Measurements from ENCODE around the gene PLK3. TPM values are rescaled to one million over a fixed set of nuclear protein-coding genes. Genes with fewer than 3 reads are reported as not detected.
"Not testable (repeated sequence)": the region's sequence is repeated elsewhere in the genome, so short reads cannot be mapped to it uniquely, and the experiment has no call there.

The PLK3 gene
- polyA plus RNA-seq, 2 of the 4 experiments (the other 2 are of a cell fraction) = 11.2 to 12.6 TPM

DNA sequence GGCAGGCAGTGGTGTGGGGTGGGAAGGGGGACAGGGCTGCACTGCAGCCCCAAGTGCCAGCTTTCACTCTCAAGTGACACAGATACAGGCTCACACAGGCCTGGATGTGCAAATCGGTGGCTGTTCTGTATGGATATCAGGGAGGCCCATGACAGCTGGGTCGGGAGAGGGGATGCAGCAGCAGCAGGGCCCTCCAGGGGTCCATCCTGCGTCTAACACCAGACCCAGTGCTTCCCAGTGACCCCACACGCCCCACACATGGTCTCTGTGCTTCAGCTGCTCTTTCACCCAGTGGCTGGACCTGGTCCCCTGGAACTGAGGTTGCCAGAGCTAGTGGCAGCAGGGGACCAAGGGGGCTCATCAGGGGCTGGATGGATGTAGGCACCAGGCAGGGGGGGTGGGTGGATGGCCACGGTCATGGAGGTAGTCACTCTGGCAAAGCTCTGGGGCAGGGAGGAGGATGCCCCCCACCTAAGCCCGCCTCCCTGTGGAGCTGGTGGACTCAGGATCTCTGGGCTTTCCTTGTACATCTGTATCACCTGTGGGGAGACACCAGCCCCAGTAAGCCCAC is 22.0 kb downstream of the PLK3 start:
- 0 out of 6 replicates have a peak overlapping the region, but pooled peaks of 1 of the 2 experiments have one; percentile 13 for H3K27ac ChIP-seq
- DNase-seq (ENCODE audit: low read depth in 1 of 2, low spot score in 1 of 2) (no peak), ATAC-seq (no peak), FAIRE-seq (no peak)
- H3K4me3 ChIP-seq = no peak overlapping the region
- TF ChIP-seq GATA3 (IDR thresholded peaks at IDR 0.05; ENCODE audit: borderline replicate concordance) = no peak
- TF ChIP-seq POLR2AphosphoS2 (conservative IDR thresholded peaks at IDR 0.05; ENCODE audit: low read length) = 0 out of 2 replicates have a peak, but pooled peaks have one; percentile 41
- TF ChIP-seq, protein P1, sequence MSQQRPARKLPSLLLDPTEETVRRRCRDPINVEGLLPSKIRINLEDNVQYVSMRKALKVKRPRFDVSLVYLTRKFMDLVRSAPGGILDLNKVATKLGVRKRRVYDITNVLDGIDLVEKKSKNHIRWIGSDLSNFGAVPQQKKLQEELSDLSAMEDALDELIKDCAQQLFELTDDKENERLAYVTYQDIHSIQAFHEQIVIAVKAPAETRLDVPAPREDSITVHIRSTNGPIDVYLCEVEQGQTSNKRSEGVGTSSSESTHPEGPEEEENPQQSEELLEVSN (IDR thresholded peaks at IDR 0.05; ENCODE audit: borderline replicate concordance, low read depth) = no peak
- WGBS (ENCODE audit: missing lambda C conversion rate) = 85% methylated on average over 5 of the region's 6 CpGs
- ChIA-PET CTCF (interaction anchor here (0.7 to 4.5 kb wide), 5 partner anchors 8 to 478 kb away, joined by 3 to 23 read pairs (median 3); partner anchors contain the start of gene BTBD19), POLR2A (interaction anchor here (1.7 to 2.3 kb wide), 2 partner anchors 22 to 92 kb away, joined by 6 read pairs; partner anchors contain the start of genes PLK3 and RNU5D-1)
- peaks cover 3% of the 10 kb centered on the region; the same call in 1 of the 3 replicates for H3K4me1 ChIP-seq
- no peaks in the 10 kb centered on the region for H3K9me3 ChIP-seq
- H3K4me2 ChIP-seq = no peak overlapping the region

DNA sequence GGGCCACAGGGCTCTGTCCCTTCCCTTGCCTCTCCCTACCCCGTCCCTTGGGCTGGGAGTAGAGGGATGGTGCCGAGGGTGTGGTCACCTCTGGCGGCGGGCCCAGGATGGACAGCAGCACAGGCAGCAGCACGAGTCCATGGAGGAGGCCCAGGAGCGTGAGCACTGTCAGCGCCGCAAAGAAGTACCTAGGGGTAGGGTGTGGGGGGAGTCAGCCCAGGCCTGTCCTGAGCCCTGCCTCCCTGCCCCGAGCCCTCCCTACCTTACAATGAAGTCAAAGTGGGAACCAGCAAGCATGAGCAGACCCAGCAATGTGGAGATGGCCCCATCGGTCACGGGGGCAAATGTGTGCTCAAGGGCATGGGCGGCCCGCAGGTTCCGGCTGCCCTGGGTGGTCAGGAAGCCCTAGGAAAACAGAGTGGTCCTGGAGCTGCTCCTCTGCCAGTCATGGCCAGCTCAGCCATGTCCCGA is 22.8 kb downstream of the PLK3 start:
- TF ChIP-seq HOXB5 (CRISPR knock-in tag; IDR thresholded peaks at IDR 0.05) = no peak
- POLR2A ChIA-PET = interaction anchor here (1.0 to 2.3 kb wide), 3 partner anchors 23 to 481 kb away, joined by 3 to 6 read pairs (median 6); partner anchors contain the start of genes PLK3 and RNU5D-1
- no peak for ATAC-seq

DNA sequence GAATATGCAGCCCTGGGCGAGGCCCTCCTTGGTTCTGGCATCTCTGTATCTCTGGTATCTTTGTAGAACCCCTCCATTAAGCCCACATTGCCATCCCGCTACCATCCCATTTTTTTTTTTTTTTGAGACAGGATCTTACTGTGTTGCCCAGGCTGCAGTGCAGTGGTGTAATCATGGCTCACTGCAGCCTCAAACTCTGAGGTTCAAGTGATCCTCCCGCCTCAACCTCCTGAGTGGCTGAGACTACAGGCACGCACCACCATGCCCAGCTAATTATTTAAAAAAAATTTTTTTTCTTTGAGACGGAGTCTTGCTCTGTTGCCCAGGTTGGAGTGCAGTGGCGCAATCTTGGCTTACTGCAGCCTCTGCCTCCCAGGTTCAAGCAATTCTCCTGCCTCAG is 24.2 kb downstream of the PLK3 start:
- H3K4me3 ChIP-seq; FAIRE-seq; DNase-seq (ENCODE audit: low read depth in 1 of 2, low spot score in 1 of 2); H3K9me3 ChIP-seq; H3K4me1 ChIP-seq; POLR2A ChIA-PET; H3K27ac ChIP-seq; H3K4me2 ChIP-seq; ATAC-seq: not testable (repeated sequence)
- WGBS (ENCODE audit: missing lambda C conversion rate) = 90% methylated on average over 6 of the region's 6 CpGs
- CTCF ChIA-PET = interaction anchor here (1.5 kb wide), 1 partner anchor 31 kb away, joined by 3 read pairs; no protein-coding TSS in a partner anchor

More for the DNA sequence above, 22.8 kb downstream of the PLK3 start:
- H3K4me1 ChIP-seq = peaks cover 3% of the 10 kb centered on the region; the same call in 1 of the 3 replicates
- no peaks in the 10 kb centered on the region for H3K9me3 ChIP-seq
- H3K27ac ChIP-seq = no peak overlapping the region
- H3K4me2 ChIP-seq = no peak overlapping the region
- FAIRE-seq (no peak), DNase-seq (ENCODE audit: low read depth in 1 of 2, low spot score in 1 of 2) (no peak)
- CTCF ChIA-PET = interaction anchor here (0.7 to 1.5 kb wide), 2 partner anchors 13 to 15 kb away, joined by 3 read pairs; partner anchors contain the start of gene BTBD19
- no peak overlapping the region for H3K4me3 ChIP-seq
- WGBS (ENCODE audit: missing lambda C conversion rate) = 90% methylated on average over 15 of the region's 15 CpGs

DNA sequence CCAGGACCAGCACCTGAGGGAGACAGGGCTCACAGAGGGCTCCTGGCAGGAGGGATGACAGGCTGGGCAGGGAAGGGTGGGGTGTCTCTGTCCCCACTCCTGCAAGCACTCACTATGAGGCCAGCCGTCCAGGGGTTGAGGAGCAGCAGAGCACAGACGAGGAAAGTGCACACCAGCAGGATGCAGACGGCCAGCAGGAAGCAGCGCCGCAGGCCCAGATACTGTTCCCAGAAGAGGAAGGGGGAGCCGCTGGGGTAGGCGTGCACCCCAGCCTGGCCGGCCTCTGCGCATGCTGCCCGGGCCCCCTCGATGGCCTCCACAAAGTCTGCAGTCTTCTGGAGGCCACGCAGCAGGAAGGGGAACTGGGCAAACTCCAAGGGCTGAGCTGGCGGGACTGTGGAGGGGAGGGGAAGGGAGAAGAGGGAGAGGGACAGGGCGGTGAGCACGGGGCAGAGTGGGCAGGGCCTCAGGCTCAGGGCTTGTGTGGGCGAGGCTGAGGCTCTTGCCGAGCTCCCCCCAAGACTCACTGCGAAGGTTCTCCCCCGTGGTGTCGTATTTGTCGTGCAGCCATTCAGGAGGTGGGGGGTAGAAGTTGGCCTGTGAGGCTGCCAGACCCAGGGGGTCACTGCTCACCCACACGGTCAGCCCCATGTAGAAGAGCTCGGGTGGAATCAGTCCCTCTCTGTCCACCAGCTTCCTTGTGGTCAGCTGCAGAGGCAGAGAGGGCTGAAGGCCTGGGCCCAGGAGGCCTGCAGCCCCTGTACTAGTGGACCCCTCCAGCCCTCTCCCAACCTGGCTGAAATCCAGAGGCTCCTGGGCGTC is 26.4 kb downstream of the PLK3 start:
- Histone ChIP-seq H3K4me3 (no peak overlapping the region), H3K27ac (no peak overlapping the region), H3K4me1 (no peaks in the 10 kb centered on the region), H3K9me3 (no peaks in the 10 kb centered on the region), H3K4me2 (no peak overlapping the region)
- TF ChIP-seq, protein P2, sequence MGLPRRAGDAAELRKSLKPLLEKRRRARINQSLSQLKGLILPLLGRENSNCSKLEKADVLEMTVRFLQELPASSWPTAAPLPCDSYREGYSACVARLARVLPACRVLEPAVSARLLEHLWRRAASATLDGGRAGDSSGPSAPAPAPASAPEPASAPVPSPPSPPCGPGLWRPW (IDR thresholded peaks at IDR 0.05) = no peak
- TF ChIP-seq EHF (CRISPR knock-in tag; IDR thresholded peaks at IDR 0.05) (no peak), HOXB13 (CRISPR knock-in tag; IDR thresholded peaks at IDR 0.05; ENCODE audit: low read depth) (no peak), CBX8 (IDR thresholded peaks at IDR 0.05) (no peak), CHD4 (IDR thresholded peaks at IDR 0.05; ENCODE audit: borderline replicate concordance) (no peak), NFE2L2 (conservative IDR thresholded peaks at IDR 0.05; ENCODE audit: low read length) (no peak)
- TF ChIP-seq, protein P3, sequence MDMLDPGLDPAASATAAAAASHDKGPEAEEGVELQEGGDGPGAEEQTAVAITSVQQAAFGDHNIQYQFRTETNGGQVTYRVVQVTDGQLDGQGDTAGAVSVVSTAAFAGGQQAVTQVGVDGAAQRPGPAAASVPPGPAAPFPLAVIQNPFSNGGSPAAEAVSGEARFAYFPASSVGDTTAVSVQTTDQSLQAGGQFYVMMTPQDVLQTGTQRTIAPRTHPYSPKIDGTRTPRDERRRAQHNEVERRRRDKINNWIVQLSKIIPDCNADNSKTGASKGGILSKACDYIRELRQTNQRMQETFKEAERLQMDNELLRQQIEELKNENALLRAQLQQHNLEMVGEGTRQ (IDR thresholded peaks at IDR 0.05) = no peak
- TF ChIP-seq, protein P4, sequence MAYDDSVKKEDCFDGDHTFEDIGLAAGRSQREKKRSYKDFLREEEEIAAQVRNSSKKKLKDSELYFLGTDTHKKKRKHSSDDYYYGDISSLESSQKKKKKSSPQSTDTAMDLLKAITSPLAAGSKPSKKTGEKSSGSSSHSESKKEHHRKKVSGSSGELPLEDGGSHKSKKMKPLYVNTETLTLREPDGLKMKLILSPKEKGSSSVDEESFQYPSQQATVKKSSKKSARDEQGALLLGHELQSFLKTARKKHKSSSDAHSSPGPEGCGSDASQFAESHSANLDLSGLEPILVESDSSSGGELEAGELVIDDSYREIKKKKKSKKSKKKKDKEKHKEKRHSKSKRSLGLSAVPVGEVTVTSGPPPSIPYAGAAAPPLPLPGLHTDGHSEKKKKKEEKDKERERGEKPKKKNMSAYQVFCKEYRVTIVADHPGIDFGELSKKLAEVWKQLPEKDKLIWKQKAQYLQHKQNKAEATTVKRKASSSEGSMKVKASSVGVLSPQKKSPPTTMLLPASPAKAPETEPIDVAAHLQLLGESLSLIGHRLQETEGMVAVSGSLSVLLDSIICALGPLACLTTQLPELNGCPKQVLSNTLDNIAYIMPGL (CRISPR knock-in tag; IDR thresholded peaks at IDR 0.05; ENCODE audit: borderline replicate concordance) = no peak
- ATAC-seq (peak in 1 of 2 experiments; percentile 19; a peak in 2 of 6 replicates), DNase-seq (ENCODE audit: low read depth in 1 of 2, low spot score in 1 of 2) (no peak), FAIRE-seq (no peak)
- POLR2A ChIA-PET = no interaction called here
- 81% methylated on average over 7 of the region's 24 CpGs for WGBS (ENCODE audit: missing lambda C conversion rate)
- CTCF ChIA-PET = interaction anchor here (0.6 to 3.3 kb wide), 4 partner anchors 9 to 79 kb away, joined by 3 to 14 read pairs (median 3); no protein-coding TSS in a partner anchor
